H1 (cell line): ENCODE measurements around the gene CFAP54. TPM values are rescaled to one million over a fixed set of nuclear protein-coding genes. Genes with fewer than 3 reads are reported as not detected.

Source experiments
- CTCF ChIA-PET: fragments of 300-600 bp; sonication (Branson Sonifier 250); formaldehyde crosslinking; loops from one replicate; lab custom pipeline; 2021; ENCODE audit not compliant: partially characterized antibody; lab: Charles Lee
- POLR2A ChIA-PET: fragments of 300-600 bp; sonication (Branson Sonifier 250); formaldehyde crosslinking; loops from one replicate; lab custom pipeline; 2021; ENCODE audit warnings: inconsistent platforms; ENCODE audit not compliant: partially characterized antibody; lab: Charles Lee
- DNase-seq, 2 experiments: peaks; one replicate each; pipeline versions ENCODE4 v3.0.0 to v3.0.0-alpha.2; 2010 to 2022; ENCODE audit warnings: low spot score in 2 of 2, low read depth in 1 of 2, mixed read lengths in 1 of 2
- FAIRE-seq: peaks from 2 replicates; lab custom pipeline; 2011; peaks lifted over from hg19 to GRCh38; lab: Jason Lieb, UNC
- H2AFZ ChIP-seq: 2 replicates; pipeline ENCODE4 v1.8.1; 2012; ENCODE audit warnings: low read length, inconsistent platforms
- H2AK5ac ChIP-seq: 2 replicates; pipeline ENCODE4 v1.6.1; 2013; ENCODE audit warnings: low read depth, low read length
- H2BK120ac ChIP-seq: replicated peaks from 2 replicates; pipeline ENCODE3; 2013; ENCODE audit warnings: low read depth, low read length, inconsistent platforms
- H2BK12ac ChIP-seq: 2 replicates; pipeline ENCODE4 v1.6.1; 2013; ENCODE audit warnings: low read depth, low read length
- H2BK15ac ChIP-seq: 2 replicates; pipeline ENCODE4 v1.6.1; 2013; ENCODE audit warnings: low read length
- H2BK20ac ChIP-seq: 2 replicates; pipeline ENCODE4 v1.6.1; 2013; ENCODE audit warnings: low read length
- H2BK5ac ChIP-seq: 2 replicates; pipeline ENCODE4 v1.6.1; 2013; ENCODE audit warnings: low read depth, low read length
- H3K14ac ChIP-seq: 2 replicates; pipeline ENCODE4 v1.6.1; 2013; ENCODE audit warnings: inconsistent platforms; ENCODE audit not compliant: insufficient read length
- H3K18ac ChIP-seq: 2 replicates; pipeline ENCODE4 v1.6.1; 2013; ENCODE audit warnings: low read length; ENCODE audit errors: extremely low read depth
- H3K23ac ChIP-seq: 2 replicates; pipeline ENCODE4 v1.6.1; 2013; ENCODE audit warnings: inconsistent platforms; ENCODE audit not compliant: insufficient read length
- H3K23me2 ChIP-seq: 2 replicates; pipeline ENCODE4 v1.6.1; 2013; ENCODE audit warnings: low read depth, low read length
- H3K27ac ChIP-seq: 2 replicates; pipeline ENCODE4 v1.6.1; 2011; ENCODE audit warnings: low read depth, low read length, inconsistent platforms
- H3K27me3 ChIP-seq, 4 experiments: replicated peaks in 1 of 4; 1 replicate in 1 of 4; 2 replicates in 3 of 4; pipeline versions ENCODE4 v1.6.1 to v1.8.1; 2011 to 2013; ENCODE audit warnings: low read length in 3 of 4, mild to moderate bottlenecking in 3 of 4, inconsistent platforms in 2 of 4, mixed read lengths in 2 of 4, moderate library complexity in 1 of 4; ENCODE audit not compliant: control insufficient read depth in 3 of 4, insufficient read depth in 3 of 4; ENCODE audit errors: extremely low read depth in 1 of 4
- H3K36me3 ChIP-seq, 4 experiments: 2 replicates each; pipeline versions ENCODE4 v1.6.1 to v1.8.1; 2011 to 2013; ENCODE audit warnings: mild to moderate bottlenecking in 4 of 4, low read length in 3 of 4, moderate library complexity in 2 of 4, control low read depth in 1 of 4, inconsistent platforms in 1 of 4; ENCODE audit not compliant: insufficient read depth in 4 of 4, control insufficient read depth in 2 of 4
- H3K4ac ChIP-seq: replicated peaks from 2 replicates; pipeline ENCODE3; 2013; ENCODE audit warnings: low read length, low read depth, mixed read lengths, inconsistent platforms; ENCODE audit not compliant: insufficient read length
- H3K4me1 ChIP-seq, 4 experiments: replicated peaks in 1 of 4; 1 replicate in 1 of 4; 2 replicates in 3 of 4; pipeline versions ENCODE4 v1.6.1 to v1.8.1; 2011 to 2013; ENCODE audit warnings: low read length in 3 of 4, inconsistent platforms in 2 of 4, mixed read lengths in 1 of 4; ENCODE audit not compliant: insufficient read depth in 4 of 4, control insufficient read depth in 3 of 4
- H3K4me2 ChIP-seq, 2 experiments: 2 replicates each; pipeline versions ENCODE4 v1.6.1 to v1.8.1; 2011 to 2013; ENCODE audit warnings: low read depth in 2 of 2, low read length in 2 of 2, control low read depth in 1 of 2, inconsistent platforms in 1 of 2, mild to moderate bottlenecking in 1 of 2; ENCODE audit not compliant: insufficient read depth in 1 of 2
- H3K4me3 ChIP-seq, 4 experiments: fragments of 200-600, 300-600 bp in 1 of 4; sonication (generic), shearing (Covaris generic), sonication (Bioruptor Twin) in 1 of 4; 2 replicates each; pipeline versions ENCODE4 v1.5.1 to v1.8.1; 2011 to 2016; ENCODE audit warnings: low read length in 4 of 4, low read depth in 3 of 4, control low read depth in 2 of 4, inconsistent platforms in 2 of 4, mild to moderate bottlenecking in 2 of 4, mixed read lengths in 1 of 4, moderate library complexity in 1 of 4; ENCODE audit not compliant: insufficient read depth in 2 of 4; ENCODE audit errors: extremely low read depth in 1 of 4
- H3K56ac ChIP-seq: replicated peaks from 2 replicates; pipeline ENCODE3; 2013; ENCODE audit warnings: low read depth, mild to moderate bottlenecking, mixed read lengths, low read length, inconsistent platforms; ENCODE audit not compliant: insufficient read length
- H3K79me1 ChIP-seq: 2 replicates; pipeline ENCODE4 v1.6.1; 2013; ENCODE audit warnings: low read depth, low read length, control low read depth
- H3K79me2 ChIP-seq, 2 experiments: 2 replicates each; pipeline versions ENCODE4 v1.6.1 to v1.8.1; 2012 to 2013; ENCODE audit warnings: low read length in 2 of 2, mild to moderate bottlenecking in 2 of 2, inconsistent platforms in 1 of 2; ENCODE audit not compliant: insufficient read depth in 2 of 2, control insufficient read depth in 1 of 2
- H3K9ac ChIP-seq, 4 experiments: replicated peaks in 1 of 4; 1 replicate in 1 of 4; 2 replicates in 3 of 4; pipeline versions ENCODE4 v1.6.1 to v1.8.1; 2011 to 2013; ENCODE audit warnings: low read depth in 3 of 4, low read length in 3 of 4, control low read depth in 2 of 4, mild to moderate bottlenecking in 2 of 4, moderate library complexity in 2 of 4, inconsistent platforms in 1 of 4; ENCODE audit errors: extremely low read depth in 1 of 4
- H3K9me3 ChIP-seq, 2 experiments: 2 replicates each; pipeline versions ENCODE4 v1.6.1 to v1.8.1; 2012 to 2013; ENCODE audit warnings: mild to moderate bottlenecking in 2 of 2, moderate library complexity in 2 of 2, control low read depth in 1 of 2, inconsistent platforms in 1 of 2, low read depth in 1 of 2, low read length in 1 of 2, mixed read lengths in 1 of 2; ENCODE audit not compliant: insufficient read depth in 2 of 2
- H4K20me1 ChIP-seq, 2 experiments: replicated peaks in 1 of 2; 2 replicates each; pipeline versions ENCODE3 to v1.8.1; 2011 to 2013; ENCODE audit warnings: inconsistent platforms in 2 of 2, low read length in 2 of 2, mild to moderate bottlenecking in 1 of 2; ENCODE audit not compliant: insufficient read depth in 2 of 2, control insufficient read depth in 1 of 2
- H4K5ac ChIP-seq: 2 replicates; pipeline ENCODE4 v1.6.1; 2013; ENCODE audit warnings: low read length, low read depth, mixed read lengths, inconsistent platforms; ENCODE audit not compliant: insufficient read length
- H4K8ac ChIP-seq: 2 replicates; pipeline ENCODE4 v1.8.0; 2013; ENCODE audit warnings: mild to moderate bottlenecking, moderate library complexity, low read length, inconsistent platforms; ENCODE audit not compliant: insufficient read depth; ENCODE audit errors: extremely low read depth
- H4K91ac ChIP-seq: replicated peaks from 2 replicates; pipeline ENCODE3; 2013; ENCODE audit warnings: low read length, mixed read lengths, inconsistent platforms; ENCODE audit not compliant: insufficient read length
- CHD1 ChIP-seq: IDR thresholded peaks from 2 replicates; pipeline ENCODE4 v1.6.1; 2012; ENCODE audit warnings: low read depth, low read length, improper control_type of control experiment
- FOSL1 ChIP-seq: IDR thresholded peaks from 2 replicates; pipeline ENCODE4 v1.6.1; 2011; ENCODE audit warnings: mild to moderate bottlenecking, low read depth, low read length, moderate library complexity; ENCODE audit not compliant: insufficient read depth
- GABPA ChIP-seq: IDR thresholded peaks from 2 replicates; pipeline ENCODE4 v1.6.1; 2011; ENCODE audit warnings: mild to moderate bottlenecking, low read length, moderate library complexity, borderline replicate concordance; ENCODE audit not compliant: insufficient read depth
- SP1 ChIP-seq: IDR thresholded peaks from 2 replicates; pipeline ENCODE4 v1.6.1; 2011; ENCODE audit warnings: low read depth, low read length
- SUZ12 ChIP-seq: fragments of 200-600 bp; sonication (generic); IDR thresholded peaks from 2 replicates; pipeline ENCODE4 v1.6.1; 2012; ENCODE audit warnings: mild to moderate bottlenecking, inconsistent platforms, low read length, moderate library complexity, mixed read lengths
- polyA plus RNA-seq, 7 experiments: library from polyadenylated mRNA; depleted of rRNA in 3 of 7; stranded (reverse) in 5 of 7; unstranded in 2 of 7; fragments of >200 nt in 5 of 7; fragments of 200-250 nt in 2 of 7; gene quantifications; 1 replicate in 5 of 7; 2 replicates in 1 of 7; 4 replicates in 1 of 7; pipeline versions ENCODE4 v1.2.1 to v1.2.3, GENCODE V29; 2011 to 2013; ENCODE audit warnings: missing spikeins in 2 of 7, mixed read lengths in 2 of 7
- total RNA-seq: library from RNA; stranded (reverse); fragmentation: NEBNext Ultra II Directional; extraction: Animal tissue kit (Norgen Biotek cat#: 25700); gene quantifications from 2 replicates; pipeline ENCODE4 v1.2.1, GENCODE V29; 2021
- TF ChIP-seq, protein P1 (sequence below): IDR thresholded peaks from 2 replicates; pipeline ENCODE4 v1.6.1; 2012; ENCODE audit warnings: inconsistent platforms

CFAP54 gene
- total and polyA plus RNA-seq, 2 of the 8 experiments (the other 6 are each of a cell fraction or from before 2014, with no cell fraction given): 0.17 to 0.33 TPM

DNA sequence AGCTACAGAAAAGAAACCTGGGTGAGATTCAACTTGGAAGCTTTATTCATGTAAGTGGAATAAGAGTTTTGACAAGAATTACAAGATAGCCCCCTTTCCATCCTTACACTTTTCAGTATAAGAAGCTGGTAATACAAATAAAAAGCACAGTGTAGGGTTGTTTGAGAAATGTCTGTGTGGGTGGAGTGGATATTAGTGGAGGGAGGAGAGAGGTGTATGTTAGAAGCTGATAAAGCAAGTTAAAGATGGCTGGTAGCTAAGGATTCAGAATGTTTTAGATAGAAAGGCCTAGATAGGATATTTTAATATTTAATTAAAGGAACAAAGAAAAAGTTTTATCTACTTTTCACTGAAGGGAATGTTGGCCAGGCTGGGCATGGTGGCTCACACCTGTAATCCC is 12.5 kb downstream of the CFAP54 start:
- Histone ChIP-seq H2AK5ac (no peak overlapping the region), H3K27ac (no peak overlapping the region), H3K4me1 (peaks cover 0 to 4% (median 0%) of the 10 kb centered on the region in 4 experiments; a peak in 1 of 7 replicates), H2BK120ac (no peak overlapping the region), H2BK12ac (peak overlapping the region; percentile 60; the same call in 1 of the 2 replicates), H3K79me2 (no peaks in the 10 kb centered on the region), H4K8ac (no peak overlapping the region), H3K18ac (no peak overlapping the region), H3K23me2 (no peaks in the 10 kb centered on the region; the same call in 1 of the 2 replicates), H4K20me1 (no peaks in the 10 kb centered on the region), H3K4ac (no peak overlapping the region), H3K9me3 (no peaks in the 10 kb centered on the region), H3K9ac (no peak overlapping the region), H4K5ac (no peak overlapping the region), H3K14ac (no peak overlapping the region), H3K27me3 (no peaks in the 10 kb centered on the region), H4K91ac (no peak overlapping the region), H2BK20ac (no peak overlapping the region), H3K4me3 (no peak overlapping the region), H2BK15ac (no peak overlapping the region), H2AFZ (no peak overlapping the region), H3K36me3 (no peaks in the 10 kb centered on the region), H3K79me1 (no peaks in the 10 kb centered on the region), H3K56ac (no peak overlapping the region), H3K23ac (no peak overlapping the region), H2BK5ac (no peak overlapping the region), H3K4me2 (no peak overlapping the region)
- FAIRE-seq (no peak), DNase-seq (no peak)
- ChIA-PET CTCF (interaction anchor here (0.7 to 1.3 kb wide), 2 partner anchors 15 to 436 kb away, joined by 3 to 4 read pairs; no protein-coding TSS in a partner anchor), POLR2A (no interaction called here)
- TF ChIP-seq SP1 (no peak), SUZ12 (no peak), CHD1 (no peak), FOSL1 (no peak), GABPA (no peak)
- TF ChIP-seq, protein P1, sequence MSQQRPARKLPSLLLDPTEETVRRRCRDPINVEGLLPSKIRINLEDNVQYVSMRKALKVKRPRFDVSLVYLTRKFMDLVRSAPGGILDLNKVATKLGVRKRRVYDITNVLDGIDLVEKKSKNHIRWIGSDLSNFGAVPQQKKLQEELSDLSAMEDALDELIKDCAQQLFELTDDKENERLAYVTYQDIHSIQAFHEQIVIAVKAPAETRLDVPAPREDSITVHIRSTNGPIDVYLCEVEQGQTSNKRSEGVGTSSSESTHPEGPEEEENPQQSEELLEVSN: no peak
